PC-9 (cell line): ENCODE measurements around the gene FGD4. TPM values are rescaled to one million over a fixed set of nuclear protein-coding genes. Genes with fewer than 3 reads are reported as not detected.

ENCODE experiments used
- BruUV-seq: library from RNA; stranded (reverse); fragments of 400-500 nt; replicated peaks from 2 replicates; lab custom pipeline; 2021; lab: Mats Ljungman, UMichigan
- CTCF ChIA-PET: fragments of 300-600 bp; sonication (Branson Sonifier 250); formaldehyde crosslinking; loops from one replicate; lab custom pipeline; 2022; ENCODE audit warnings: antibody characterized with exemption; lab: Charles Lee
- POLR2A ChIA-PET: fragments of 300-600 bp; sonication (Branson Sonifier 250); formaldehyde crosslinking; loops from one replicate; lab custom pipeline; 2022; ENCODE audit warnings: antibody characterized with exemption; ENCODE audit not compliant: unreplicated experiment; lab: Charles Lee
- DNase-seq, 2 experiments: peaks; one replicate each; pipeline versions ENCODE4 v3.0.0 to v3.0.0-alpha.2; 2015 to 2022; ENCODE audit warnings: mixed read lengths in 1 of 2
- H2AFZ ChIP-seq: fragments of 200-600 bp; sonication (generic); 2 replicates; pipeline ENCODE4 v1.8.1; 2017; ENCODE audit warnings: antibody characterized with exemption
- H3F3A ChIP-seq: fragments of 200-600 bp; sonication (generic); 2 replicates; pipeline ENCODE4 v1.8.1; 2017; ENCODE audit warnings: antibody characterized with exemption, mild to moderate bottlenecking, low read depth; ENCODE audit not compliant: insufficient read depth
- H3K27ac ChIP-seq: fragments of 200-600 bp; sonication (generic); 2 replicates; pipeline ENCODE4 v1.6.1; 2016; ENCODE audit warnings: mixed run types
- H3K27me3 ChIP-seq: fragments of 200-600 bp; sonication (generic); 2 replicates; pipeline ENCODE4 v1.6.1; 2016; ENCODE audit warnings: low read depth, mixed run types; ENCODE audit not compliant: insufficient read depth
- H3K36me3 ChIP-seq: fragments of 200-600 bp; sonication (generic); 2 replicates; pipeline ENCODE4 v1.6.1; 2016; ENCODE audit warnings: low read depth, mixed run types
- H3K4me1 ChIP-seq: fragments of 200-600 bp; sonication (generic); replicated peaks from 2 replicates; pipeline ENCODE4 v1.6.1; 2016; ENCODE audit warnings: mixed run types; ENCODE audit not compliant: insufficient read depth
- H3K4me2 ChIP-seq: fragments of 200-600 bp; sonication (generic); 2 replicates; pipeline ENCODE4 v1.6.1; 2017; ENCODE audit warnings: mixed run types
- H3K4me3 ChIP-seq: fragments of 200-600 bp; sonication (generic); 2 replicates; pipeline ENCODE4 v1.6.1; 2016; ENCODE audit warnings: mixed run types
- H3K79me2 ChIP-seq: fragments of 200-600 bp; sonication (generic); 2 replicates; pipeline ENCODE4 v1.6.1; 2017; ENCODE audit warnings: low read depth, mixed run types
- H3K9me2 ChIP-seq: fragments of 200-600 bp; sonication (generic); 2 replicates; pipeline ENCODE4 v1.8.1; 2017; ENCODE audit warnings: mild to moderate bottlenecking; ENCODE audit not compliant: insufficient read depth
- H3K9me3 ChIP-seq: fragments of 200-600 bp; sonication (generic); 2 replicates; pipeline ENCODE4 v1.8.1; 2016; ENCODE audit warnings: low read depth; ENCODE audit not compliant: insufficient read depth
- H4K20me1 ChIP-seq: fragments of 200-600 bp; sonication (generic); 2 replicates; pipeline ENCODE4 v1.8.1; 2017; ENCODE audit not compliant: insufficient read depth
- CTCF ChIP-seq: fragments of 200-600 bp; sonication (generic); conservative IDR thresholded peaks from 2 replicates; pipeline ENCODE4 v1.6.1; 2017; ENCODE audit warnings: mixed run types, antibody characterized with exemption, mild to moderate bottlenecking, moderate library complexity
- EZH2 ChIP-seq: fragments of 200-600 bp; sonication (generic); IDR thresholded peaks from 2 replicates; pipeline ENCODE4 v1.8.0; 2017; ENCODE audit warnings: antibody characterized with exemption, low read depth
- intact Hi-C: fragments of 100-400 bp; cut with micrococcal nuclease; formaldehyde crosslinking; loops from one replicate; pipeline ENCODE4 v1.10.0; 2022; ENCODE audit not compliant: unreplicated experiment
- total RNA-seq: library from RNA; stranded (reverse); gene quantifications from 2 replicates; pipeline ENCODE4 v1.2.3, GENCODE V29; 2021

FGD4 gene
- total RNA-seq, 1 experiment from 2014 or later, result 28.3 TPM

GRCh38 chr12:32516230-32516629 lies 116.9 kb downstream of the FGD4 start:
- H3K9me2 ChIP-seq, result no peaks in the 10 kb centered on the region
- no peaks in the 10 kb centered on the region for H3K9me3 ChIP-seq
- no peaks in the 10 kb centered on the region for H3K4me1 ChIP-seq
- no peaks in the 10 kb centered on the region for H3K27me3 ChIP-seq
- ChIA-PET CTCF (no interaction called here), POLR2A (no interaction called here)
- no peak overlapping the region for H3K27ac ChIP-seq
- no peaks in the 10 kb centered on the region for H4K20me1 ChIP-seq
- H2AFZ ChIP-seq, result no peak overlapping the region
- BruUV-seq, result no TSS peak
- H3K79me2 ChIP-seq, result no peaks in the 10 kb centered on the region
- H3K4me3 ChIP-seq, result no peak overlapping the region
- no peak for TF ChIP-seq CTCF
- TF ChIP-seq EZH2, result no peak
- intact Hi-C loops, result no loop called here
- no peak for DNase-seq
- H3K36me3 ChIP-seq, result no peaks in the 10 kb centered on the region
- no peaks in the 10 kb centered on the region for H3F3A ChIP-seq
- H3K4me2 ChIP-seq, result no peak overlapping the region

GRCh38 chr12:32517966-32518365 lies 118.6 kb downstream of the FGD4 start:
- no peak for TF ChIP-seq EZH2
- TF ChIP-seq CTCF, result no peak
- DNase-seq, result no peak
- CTCF ChIA-PET, result no interaction called here
- Histone ChIP-seq H3K9me3 (no peaks in the 10 kb centered on the region), H3K4me3 (no peak overlapping the region), H3K4me2 (no peak overlapping the region), H3K27ac (no peak overlapping the region), H3K36me3 (no peaks in the 10 kb centered on the region), H3F3A (no peaks in the 10 kb centered on the region), H2AFZ (no peak overlapping the region), H4K20me1 (no peaks in the 10 kb centered on the region), H3K27me3 (no peaks in the 10 kb centered on the region), H3K9me2 (no peaks in the 10 kb centered on the region), H3K4me1 (no peaks in the 10 kb centered on the region), H3K79me2 (no peaks in the 10 kb centered on the region)
- no TSS peak for BruUV-seq
- intact Hi-C loops, result no loop called here
- POLR2A ChIA-PET, result no interaction called here

GRCh38 chr12:32519047-32519446 lies 119.7 kb downstream of the FGD4 start:
- H3K79me2 ChIP-seq, result no peaks in the 10 kb centered on the region
- H3K27me3 ChIP-seq, result no peaks in the 10 kb centered on the region
- CTCF ChIA-PET, result interaction anchor here (0.7 kb wide), 1 partner anchor 189 kb away, joined by 6 read pairs; no protein-coding TSS in a partner anchor
- no peak overlapping the region for H3K27ac ChIP-seq
- no peak overlapping the region for H3K4me3 ChIP-seq
- intact Hi-C loops, result no loop called here
- POLR2A ChIA-PET, result no interaction called here
- H3K9me3 ChIP-seq, result no peaks in the 10 kb centered on the region
- H4K20me1 ChIP-seq, result no peaks in the 10 kb centered on the region
- DNase-seq, result no peak
- no peaks in the 10 kb centered on the region for H3F3A ChIP-seq
- no peak overlapping the region for H3K4me2 ChIP-seq
- no TSS peak for BruUV-seq
- H3K9me2 ChIP-seq, result no peaks in the 10 kb centered on the region
- H3K36me3 ChIP-seq, result no peaks in the 10 kb centered on the region
- TF ChIP-seq EZH2, result no peak
- TF ChIP-seq CTCF, result no peak
- no peaks in the 10 kb centered on the region for H3K4me1 ChIP-seq
- H2AFZ ChIP-seq, result no peak overlapping the region
